ENCODE measurements around the gene SPO11.
"Not testable (repeated sequence)": the region's sequence is repeated elsewhere in the genome, so short reads cannot be mapped to it uniquely, and the experiment has no call there.

The SPO11 gene

GRCh38 chr20:57341663-57342062, 12.1 kb downstream of the SPO11 start:
- Histone ChIP-seq H3K4me1 (ENCODE audit: control insufficient read depth, insufficient read depth, low read length) (no peaks in the 10 kb centered on the region), H3K27me3 (ENCODE audit: control insufficient read depth in 1 of 2, insufficient read depth in 2 of 2, low read length in 2 of 2) (peaks cover under 1 to 10% of the 10 kb centered on the region in 2 donors), H3K36me3 (ENCODE audit: control insufficient read depth in 2 of 2, insufficient read depth in 2 of 2, low read length in 2 of 2) (no peaks in the 10 kb centered on the region), H3K9me3 (ENCODE audit: control insufficient read depth in 2 of 2, low read length in 2 of 2) (no peaks in the 10 kb centered on the region), H3K4me3 (ENCODE audit: low read length in 2 of 2) (no peak overlapping the region), H3K9ac (ENCODE audit: low read length in 2 of 2) (no peak overlapping the region), H3K27ac (ENCODE audit: low read length) (no peak overlapping the region)

GRCh38 chr20:57342829-57343228, 13.2 kb downstream of the SPO11 start:
- peaks cover 1 to 7% of the 10 kb centered on the region in 2 donors for H3K27me3 ChIP-seq (ENCODE audit: control insufficient read depth in 1 of 2, insufficient read depth in 2 of 2, low read length in 2 of 2)
- no peaks in the 10 kb centered on the region for H3K36me3 ChIP-seq (ENCODE audit: control insufficient read depth in 2 of 2, insufficient read depth in 2 of 2, low read length in 2 of 2)
- H3K9ac ChIP-seq (ENCODE audit: low read length in 2 of 2): no peak overlapping the region
- no peak overlapping the region for H3K27ac ChIP-seq (ENCODE audit: low read length)
- H3K4me3 ChIP-seq (ENCODE audit: low read length in 2 of 2): no peak overlapping the region
- H3K9me3 ChIP-seq (ENCODE audit: control insufficient read depth in 2 of 2, low read length in 2 of 2): no peaks in the 10 kb centered on the region
- H3K4me1 ChIP-seq (ENCODE audit: control insufficient read depth, insufficient read depth, low read length): no peaks in the 10 kb centered on the region

GRCh38 chr20:57346477-57346876, 16.9 kb downstream of the SPO11 start:
- Histone ChIP-seq H3K27me3 (ENCODE audit: control insufficient read depth in 1 of 2, insufficient read depth in 2 of 2, low read length in 2 of 2) (peaks cover 4% of the 10 kb centered on the region in 2 donors), H3K36me3 (ENCODE audit: control insufficient read depth in 2 of 2, insufficient read depth in 2 of 2, low read length in 2 of 2) (no peaks in the 10 kb centered on the region), H3K9me3 (ENCODE audit: control insufficient read depth in 2 of 2, low read length in 2 of 2) (no peaks in the 10 kb centered on the region), H3K9ac (ENCODE audit: low read length in 2 of 2) (no peak overlapping the region), H3K4me3 (ENCODE audit: low read length in 2 of 2) (no peak overlapping the region), H3K27ac (ENCODE audit: low read length) (no peak overlapping the region), H3K4me1 (ENCODE audit: control insufficient read depth, insufficient read depth, low read length) (peaks cover 2% of the 10 kb centered on the region)

- Histone ChIP-seq H3K9me3 (ENCODE audit: control insufficient read depth in 2 of 2, low read length in 2 of 2) (no peaks in the 10 kb centered on the region), H3K27me3 (ENCODE audit: control insufficient read depth in 1 of 2, insufficient read depth in 2 of 2, low read length in 2 of 2) (peaks cover 4% of the 10 kb centered on the region in 2 donors), H3K4me3 (ENCODE audit: low read length in 2 of 2) (no peak overlapping the region), H3K4me1 (ENCODE audit: control insufficient read depth, insufficient read depth, low read length) (peaks cover 10% of the 10 kb centered on the region), H3K36me3 (ENCODE audit: control insufficient read depth in 2 of 2, insufficient read depth in 2 of 2, low read length in 2 of 2) (no peaks in the 10 kb centered on the region), H3K9ac (ENCODE audit: low read length in 2 of 2) (no peak overlapping the region), H3K27ac (ENCODE audit: low read length) (no peak overlapping the region)
Measured at GRCh38 chr20:57347393-57347792, 17.8 kb downstream of the SPO11 start.

GRCh38 chr20:57348200-57348921, 18.8 kb downstream of the SPO11 start:
- H3K36me3 ChIP-seq (ENCODE audit: control insufficient read depth in 2 of 2, insufficient read depth in 2 of 2, low read length in 2 of 2); H3K27ac ChIP-seq (ENCODE audit: low read length); H3K9me3 ChIP-seq (ENCODE audit: control insufficient read depth in 2 of 2, low read length in 2 of 2); H3K27me3 ChIP-seq (ENCODE audit: control insufficient read depth in 1 of 2, insufficient read depth in 2 of 2, low read length in 2 of 2); H3K9ac ChIP-seq (ENCODE audit: low read length in 2 of 2); H3K4me3 ChIP-seq (ENCODE audit: low read length in 2 of 2): not testable (repeated sequence)
- H3K4me1 ChIP-seq (ENCODE audit: control insufficient read depth, insufficient read depth, low read length): peaks cover 10% of the 10 kb centered on the region

- not testable (repeated sequence) for H3K27ac ChIP-seq (ENCODE audit: low read length); H3K27me3 ChIP-seq (ENCODE audit: control insufficient read depth in 1 of 2, insufficient read depth in 2 of 2, low read length in 2 of 2); H3K9me3 ChIP-seq (ENCODE audit: control insufficient read depth in 2 of 2, low read length in 2 of 2); H3K9ac ChIP-seq (ENCODE audit: low read length in 2 of 2); H3K4me3 ChIP-seq (ENCODE audit: low read length in 2 of 2)
- Histone ChIP-seq H3K36me3 (ENCODE audit: control insufficient read depth in 2 of 2, insufficient read depth in 2 of 2, low read length in 2 of 2) (peaks cover 8 to 12% of the 10 kb centered on the region in 2 donors), H3K4me1 (ENCODE audit: control insufficient read depth, insufficient read depth, low read length) (peaks cover 10% of the 10 kb centered on the region)
Measured at GRCh38 chr20:57348922-57349574, 19.4 kb downstream of the SPO11 start.

- H3K27ac ChIP-seq (ENCODE audit: low read length): no peak overlapping the region
- H3K27me3 ChIP-seq (ENCODE audit: control insufficient read depth in 1 of 2, insufficient read depth in 2 of 2, low read length in 2 of 2): peaks cover 0 to 4% of the 10 kb centered on the region in 2 donors
- H3K9me3 ChIP-seq (ENCODE audit: control insufficient read depth in 2 of 2, low read length in 2 of 2): no peaks in the 10 kb centered on the region
- H3K4me1 ChIP-seq (ENCODE audit: control insufficient read depth, insufficient read depth, low read length): peaks cover 10% of the 10 kb centered on the region
- peaks cover 16 to 19% of the 10 kb centered on the region in 2 donors for H3K36me3 ChIP-seq (ENCODE audit: control insufficient read depth in 2 of 2, insufficient read depth in 2 of 2, low read length in 2 of 2)
- no peak overlapping the region for H3K9ac ChIP-seq (ENCODE audit: low read length in 2 of 2)
- H3K4me3 ChIP-seq (ENCODE audit: low read length in 2 of 2): no peak overlapping the region
Measured at GRCh38 chr20:57350081-57350710, 20.6 kb downstream of the SPO11 start.

GRCh38 chr20:57350726-57351041, 21.1 kb downstream of the SPO11 start:
- not testable (repeated sequence) for H3K27me3 ChIP-seq (ENCODE audit: control insufficient read depth in 1 of 2, insufficient read depth in 2 of 2, low read length in 2 of 2); H3K9me3 ChIP-seq (ENCODE audit: control insufficient read depth in 2 of 2, low read length in 2 of 2)
- H3K36me3 ChIP-seq (ENCODE audit: control insufficient read depth in 2 of 2, insufficient read depth in 2 of 2, low read length in 2 of 2): peaks cover 19 to 20% of the 10 kb centered on the region in 2 donors
- peak overlapping the region in 1 of 2 donors; percentile 97 for H3K9ac ChIP-seq (ENCODE audit: low read length in 2 of 2)
- H3K27ac ChIP-seq (ENCODE audit: low read length): peak overlapping the region; percentile 76
- peaks cover 10% of the 10 kb centered on the region for H3K4me1 ChIP-seq (ENCODE audit: control insufficient read depth, insufficient read depth, low read length)
- H3K4me3 ChIP-seq (ENCODE audit: low read length in 2 of 2): peak overlapping the region; percentile 97 to 100

- no peaks in the 10 kb centered on the region for H3K9me3 ChIP-seq (ENCODE audit: control insufficient read depth in 2 of 2, low read length in 2 of 2)
- peak within 1 kb of the TSS; percentile 76 for H3K27ac ChIP-seq (ENCODE audit: low read length)
- H3K36me3 ChIP-seq (ENCODE audit: control insufficient read depth in 2 of 2, insufficient read depth in 2 of 2, low read length in 2 of 2): peaks cover 19 to 24% of the 10 kb centered on the region in 2 donors
- peaks cover 0 to 4% of the 10 kb centered on the region in 2 donors for H3K27me3 ChIP-seq (ENCODE audit: control insufficient read depth in 1 of 2, insufficient read depth in 2 of 2, low read length in 2 of 2)
- peak within 1 kb of the TSS; percentile 95 to 97 for H3K9ac ChIP-seq (ENCODE audit: low read length in 2 of 2)
- peaks cover 10% of the 10 kb centered on the region for H3K4me1 ChIP-seq (ENCODE audit: control insufficient read depth, insufficient read depth, low read length)
- peak within 1 kb of the TSS; percentile 97 to 100 for H3K4me3 ChIP-seq (ENCODE audit: low read length in 2 of 2)
Measured at GRCh38 chr20:57351042-57351783, 21.6 kb downstream of the SPO11 start, which contains the start of gene RAE1. RAE1 (plus strand) TSS chr20:57351255; CDS start chr20:57354039, 2,784 bp downstream.

- Histone ChIP-seq H3K36me3 (ENCODE audit: control insufficient read depth in 2 of 2, insufficient read depth in 2 of 2, low read length in 2 of 2) (peaks cover 19 to 25% of the 10 kb centered on the region in 2 donors), H3K27me3 (ENCODE audit: control insufficient read depth in 1 of 2, insufficient read depth in 2 of 2, low read length in 2 of 2) (peaks cover 0 to 4% of the 10 kb centered on the region in 2 donors), H3K4me3 (ENCODE audit: low read length in 2 of 2) (peak overlapping the region in 1 of 2 donors; percentile 97), H3K9ac (ENCODE audit: low read length in 2 of 2) (no peak overlapping the region), H3K9me3 (ENCODE audit: control insufficient read depth in 2 of 2, low read length in 2 of 2) (no peaks in the 10 kb centered on the region), H3K4me1 (ENCODE audit: control insufficient read depth, insufficient read depth, low read length) (peaks cover 10% of the 10 kb centered on the region), H3K27ac (ENCODE audit: low read length) (no peak overlapping the region)
Measured at GRCh38 chr20:57352305-57352704, 22.7 kb downstream of the SPO11 start.
